SIG-M5 treated with dmso at 0.1 percent for 504 hours (cell line): ENCODE data around the gene ZNRF3.

ENCODE experiments used
- DNase-seq: peaks from one replicate; lab custom pipeline; 2025; ENCODE audit not compliant: unreplicated experiment; lab: John Stamatoyannopoulos, UW

Gene ZNRF3

DNA sequence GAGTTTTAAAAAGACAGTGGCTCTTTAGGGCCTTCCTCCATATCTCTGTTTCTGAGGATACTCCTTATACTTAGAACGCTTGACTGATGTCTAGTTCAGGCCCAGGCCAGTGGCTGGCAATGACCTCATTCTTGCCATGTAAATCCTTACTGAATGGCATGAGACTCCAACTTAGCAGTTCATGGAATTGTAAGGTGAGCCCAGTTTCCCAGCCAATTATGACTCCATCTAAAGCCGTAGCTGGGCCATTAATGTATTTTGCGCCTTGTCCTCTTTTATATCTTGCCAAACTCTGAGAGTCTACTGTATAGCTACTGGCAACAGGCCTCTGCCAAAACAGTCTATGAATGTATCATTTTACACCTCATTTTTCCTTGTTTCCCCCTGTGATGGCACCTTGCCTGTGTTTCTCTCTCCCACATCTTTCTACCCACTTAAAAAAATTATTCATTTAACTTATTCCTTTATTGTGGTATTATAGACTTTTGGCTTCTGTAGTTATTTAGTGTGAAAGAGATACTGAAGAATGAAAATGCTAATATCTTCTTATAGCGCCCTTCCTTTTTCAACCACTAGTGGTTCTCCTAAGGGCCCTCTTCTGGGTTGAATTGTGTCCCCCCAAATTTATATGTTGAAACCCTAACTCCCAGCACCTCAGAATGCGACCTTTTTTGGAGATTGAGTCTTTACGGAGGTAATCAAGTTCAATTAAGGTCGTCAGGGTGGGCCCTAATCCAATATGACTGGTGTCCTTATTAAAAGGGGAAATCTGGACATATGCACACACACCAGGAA is 67.4 kb downstream of the ZNRF3 start:
- DNase-seq: no peak

DNA sequence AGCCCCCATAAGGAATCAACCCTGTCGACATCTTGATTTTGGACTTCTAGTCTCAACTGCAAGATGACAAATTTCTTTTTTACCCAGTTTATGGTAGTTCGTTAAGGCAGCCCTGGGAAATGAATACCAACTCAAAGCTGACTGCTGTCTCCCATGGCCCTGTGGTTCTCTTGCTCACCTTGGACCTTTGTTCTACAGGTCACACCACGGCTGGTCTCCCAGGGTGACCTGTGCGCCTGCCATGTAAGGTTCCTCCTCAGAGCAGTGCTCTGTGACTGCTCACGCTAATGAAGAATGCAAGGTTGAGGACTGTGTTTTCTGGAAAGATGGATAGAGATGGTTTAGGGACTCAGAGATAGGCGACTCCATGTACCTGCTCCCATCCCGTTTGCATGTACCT is 68.2 kb downstream of the ZNRF3 start:
- no peak for DNase-seq

DNA sequence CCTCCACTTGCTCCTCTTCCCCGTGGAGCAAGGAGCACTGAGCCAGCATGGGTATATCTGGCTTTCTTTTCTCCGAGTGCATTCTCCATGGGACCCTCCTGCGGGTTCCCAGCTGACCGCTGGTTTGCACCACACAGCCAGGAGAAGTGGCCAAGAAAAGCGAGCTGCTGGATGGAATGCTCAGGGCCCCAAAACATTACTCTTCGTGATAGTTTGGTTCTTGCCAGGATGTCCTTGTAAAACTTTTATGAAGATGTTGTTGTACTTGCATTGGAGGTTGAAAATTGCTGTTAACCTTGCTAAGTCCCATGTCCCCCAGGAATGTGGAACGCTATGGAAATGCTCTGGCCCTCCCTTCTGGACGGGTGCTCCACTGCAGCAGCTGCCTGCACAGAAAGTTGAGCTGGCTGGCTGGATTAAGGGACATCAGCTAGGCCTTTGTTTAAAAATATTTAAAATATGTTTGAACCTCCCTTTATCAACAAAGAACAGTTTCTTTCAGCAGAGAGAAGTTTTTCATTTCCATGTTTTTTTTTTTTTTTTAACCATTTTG is 68.7 kb downstream of the ZNRF3 start:
- no peak for DNase-seq

DNA sequence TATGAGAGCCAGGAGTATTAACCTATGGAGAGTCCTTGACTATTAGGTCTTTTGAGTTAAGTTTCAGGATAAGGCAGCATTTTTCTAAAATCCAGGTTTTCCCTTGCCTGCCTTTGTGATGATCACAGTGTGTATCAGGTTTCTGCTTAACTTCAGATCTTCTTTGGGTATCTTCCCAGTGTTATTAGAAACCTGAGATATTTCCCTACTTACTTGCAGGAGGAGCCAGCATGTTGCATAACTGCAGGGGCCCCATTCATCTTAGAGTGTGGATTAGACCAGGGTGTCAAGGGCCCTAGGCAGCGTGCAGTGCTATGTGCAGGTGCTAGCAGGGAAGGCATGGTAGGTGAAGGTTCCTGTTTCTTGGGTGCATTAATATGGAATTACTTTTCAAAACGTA is 69.5 kb downstream of the ZNRF3 start:
- DNase-seq: no peak

DNA sequence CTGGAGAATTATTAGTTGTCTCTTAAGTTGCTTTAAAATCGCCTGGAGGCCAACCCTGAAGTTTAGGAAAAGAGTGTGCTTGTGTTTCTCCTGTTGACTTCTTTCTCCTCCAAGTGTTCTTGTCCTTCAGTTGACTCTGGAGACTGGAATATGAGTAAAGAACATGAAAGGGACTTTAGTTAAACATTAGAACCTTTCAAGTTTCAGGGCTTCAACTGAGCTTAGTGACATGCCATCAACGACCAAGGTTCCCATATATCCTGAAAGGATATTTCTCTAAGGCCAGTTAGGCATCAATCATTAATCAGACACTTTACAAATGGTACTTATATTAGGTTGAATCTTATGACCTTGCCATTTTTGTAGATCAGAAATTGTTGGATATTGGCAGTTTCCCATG is 70.0 kb downstream of the ZNRF3 start:
- DNase-seq: no peak

DNA sequence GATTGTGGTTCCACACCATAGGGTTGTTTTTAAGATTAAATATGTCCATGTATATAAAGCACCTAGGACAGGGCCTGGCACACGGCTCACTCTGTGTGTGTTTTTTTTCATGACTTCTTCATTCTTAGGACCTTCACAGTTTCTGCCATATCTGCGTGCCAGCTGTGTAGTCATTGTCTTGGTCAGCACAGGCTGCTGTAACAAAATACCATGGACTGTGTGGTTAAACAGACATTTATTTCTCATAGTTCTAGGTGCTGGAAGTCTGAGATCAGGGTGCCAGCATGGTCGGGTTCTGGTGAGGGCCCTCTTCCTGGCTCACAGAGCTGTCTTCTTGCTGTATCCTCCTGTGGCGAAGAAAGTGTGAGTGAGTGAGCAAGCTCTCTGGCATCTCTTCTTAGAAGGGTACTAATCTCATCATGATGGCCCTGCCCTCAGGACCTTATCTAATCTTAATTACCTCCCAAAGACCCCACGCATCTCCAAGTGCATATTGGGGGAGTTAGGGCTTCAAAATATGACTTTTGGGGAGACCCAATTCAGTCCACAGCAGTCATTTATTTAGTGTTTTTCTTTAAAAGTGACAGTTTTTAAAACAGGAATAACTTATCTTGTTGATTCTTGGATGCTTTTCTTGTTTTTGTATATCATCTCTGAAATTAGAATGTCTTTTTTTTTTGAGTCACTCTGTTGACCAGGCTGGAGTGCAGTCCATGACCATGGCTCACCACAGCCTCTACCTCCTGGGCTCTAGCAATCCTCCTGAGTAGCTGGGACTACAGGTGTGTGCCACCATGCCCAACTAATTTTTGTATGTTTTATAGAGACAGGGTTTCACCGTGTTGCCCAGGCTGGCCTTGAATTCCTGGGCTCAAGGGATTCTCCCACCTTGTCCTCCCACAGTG is 70.9 kb downstream of the ZNRF3 start:
- no peak for DNase-seq

DNA sequence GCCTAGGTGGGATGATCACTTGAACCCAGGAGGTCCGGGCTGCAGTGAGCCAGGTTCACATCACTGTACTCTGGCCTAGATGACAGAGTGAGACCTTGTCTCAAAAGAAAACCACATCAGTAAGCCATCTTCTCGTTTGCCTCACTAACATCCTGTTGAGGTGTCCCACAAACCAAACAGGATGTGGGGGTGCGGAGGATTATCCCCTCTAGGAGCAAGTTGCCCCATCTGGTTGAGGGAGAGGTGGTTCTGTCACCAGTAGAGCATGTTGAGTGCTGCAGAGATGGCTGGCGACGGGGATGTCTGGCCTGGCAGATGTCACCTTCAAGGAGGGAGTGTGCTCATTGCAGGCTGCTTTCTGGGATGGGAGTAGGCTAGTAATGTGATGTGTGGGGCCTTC is 72.4 kb downstream of the ZNRF3 start:
- DNase-seq: peak; percentile 63

DNA sequence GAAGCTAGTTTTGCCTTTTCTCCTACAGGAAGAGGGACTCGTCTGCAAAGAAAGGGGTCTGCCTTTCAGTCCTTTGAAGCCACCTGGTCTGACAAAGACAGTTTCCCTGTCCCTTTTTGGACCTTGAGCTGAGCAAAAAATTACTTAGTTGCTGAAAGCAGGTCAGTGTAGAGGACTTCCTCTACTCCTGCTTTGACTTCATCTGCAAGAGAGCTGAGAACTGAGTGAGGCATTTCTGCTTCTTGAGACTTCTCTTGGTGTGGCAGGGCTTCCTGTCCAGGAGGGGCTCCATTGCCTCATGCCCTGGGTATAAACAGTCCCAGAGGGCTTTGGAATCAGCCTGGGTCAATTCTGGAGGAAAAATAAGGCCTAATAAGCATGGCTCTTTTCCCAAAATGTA is 73.1 kb downstream of the ZNRF3 start:
- DNase-seq: no peak

DNA sequence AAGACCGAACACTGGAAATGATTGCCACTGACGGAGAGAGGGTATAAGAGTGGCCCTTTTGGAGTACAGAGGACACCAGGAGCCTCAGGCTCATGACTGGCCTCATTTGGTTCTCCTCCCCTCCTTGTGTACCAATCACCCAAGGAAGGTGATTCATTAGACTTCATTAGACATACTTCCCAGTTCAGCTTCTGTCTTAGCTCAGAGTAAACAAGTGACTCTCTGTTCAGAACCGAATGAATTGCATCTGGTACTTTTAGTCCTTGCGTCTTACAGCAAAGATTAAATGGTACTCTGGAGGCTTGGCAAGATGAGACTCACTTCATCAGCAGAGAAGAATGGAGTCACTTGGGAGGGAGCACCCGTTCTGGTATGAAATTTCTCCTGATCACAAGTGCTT is 75.2 kb downstream of the ZNRF3 start:
- DNase-seq: no peak

DNA sequence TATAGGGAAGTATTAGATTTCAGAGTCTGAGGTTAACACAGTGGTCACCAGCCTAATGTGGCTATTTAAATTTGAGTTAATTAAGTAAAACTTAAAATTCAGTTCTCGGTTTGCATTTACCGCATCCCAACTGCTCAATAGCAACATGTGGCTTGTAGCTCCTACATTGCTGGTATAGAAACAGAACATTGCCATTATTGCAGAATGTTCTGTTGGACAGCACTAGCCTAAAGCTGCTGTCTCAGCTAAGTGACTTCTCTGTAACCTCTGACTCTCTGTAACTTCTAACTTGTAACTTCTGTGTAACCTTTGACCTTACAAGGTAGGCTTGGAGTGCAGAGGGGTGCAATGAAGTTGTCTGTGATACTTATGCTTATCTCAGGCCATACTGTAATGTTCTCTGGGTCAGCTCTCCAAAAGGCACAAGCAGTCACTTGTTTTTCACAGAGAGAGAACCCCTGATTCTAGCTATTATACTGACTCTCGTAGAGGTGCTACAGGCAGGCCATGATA is 78.7 kb downstream of the ZNRF3 start:
- DNase-seq: no peak

DNA sequence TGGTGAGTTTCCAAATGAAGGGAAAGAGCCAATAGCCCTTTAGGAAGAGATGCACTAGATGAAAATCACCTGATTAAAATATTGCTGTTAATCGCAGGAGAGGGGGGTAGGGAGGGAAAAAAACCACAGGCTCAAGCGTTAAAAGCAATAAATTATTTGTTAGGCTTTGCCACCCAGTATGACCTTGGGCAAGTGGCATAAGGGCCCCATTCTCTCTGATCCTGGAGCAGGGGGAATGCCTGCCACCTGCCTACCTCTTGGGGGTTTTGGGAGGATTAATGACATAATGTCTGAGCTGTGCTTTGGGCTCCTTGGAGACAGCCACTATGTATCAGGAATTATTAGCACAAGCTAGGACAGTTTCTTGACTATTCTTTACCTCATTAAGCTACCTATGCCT is 80.0 kb downstream of the ZNRF3 start:
- no peak for DNase-seq

DNA sequence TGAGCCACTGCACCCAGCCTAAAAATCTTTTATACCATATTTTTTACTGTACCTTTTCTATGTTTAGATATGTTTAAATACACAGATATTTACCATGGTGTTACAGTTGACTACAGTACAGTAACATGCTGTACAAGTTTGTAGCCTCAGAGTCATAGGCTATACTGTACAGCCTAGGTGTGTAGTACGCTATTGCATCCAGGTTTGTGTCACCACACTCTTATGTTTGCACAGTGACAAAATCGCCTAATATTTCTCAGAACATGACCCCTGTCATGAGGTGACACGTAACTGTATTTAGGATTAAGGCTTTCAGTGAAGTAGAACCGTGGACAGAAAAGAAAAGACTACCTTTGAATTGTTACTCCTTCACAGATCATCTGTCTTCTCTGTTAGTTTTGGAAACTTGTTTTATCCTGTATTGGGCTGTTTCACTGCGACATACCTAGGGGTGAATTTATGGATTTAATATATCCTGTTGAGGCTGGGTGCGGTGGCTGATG is 83.8 kb downstream of the ZNRF3 start:
- no peak for DNase-seq

DNA sequence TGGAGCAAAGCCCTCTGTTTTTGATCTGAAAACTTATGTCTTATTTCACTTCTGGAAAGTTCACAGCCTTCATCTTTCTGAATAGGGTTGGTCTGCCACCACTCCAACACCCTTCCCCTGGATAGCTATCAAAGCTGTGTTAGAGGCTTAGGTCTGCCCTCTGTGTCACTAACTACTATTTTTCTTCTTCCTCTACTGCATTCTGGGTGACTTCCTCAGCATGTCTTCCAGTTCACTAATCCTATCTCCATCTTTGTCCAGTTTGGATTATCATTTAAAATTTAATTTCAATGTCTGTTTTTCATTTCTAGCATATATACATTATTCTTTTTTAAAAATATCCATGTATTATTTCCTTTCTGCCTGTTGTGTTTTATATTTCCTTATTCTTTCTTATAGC is 84.6 kb downstream of the ZNRF3 start:
- no peak for DNase-seq

DNA sequence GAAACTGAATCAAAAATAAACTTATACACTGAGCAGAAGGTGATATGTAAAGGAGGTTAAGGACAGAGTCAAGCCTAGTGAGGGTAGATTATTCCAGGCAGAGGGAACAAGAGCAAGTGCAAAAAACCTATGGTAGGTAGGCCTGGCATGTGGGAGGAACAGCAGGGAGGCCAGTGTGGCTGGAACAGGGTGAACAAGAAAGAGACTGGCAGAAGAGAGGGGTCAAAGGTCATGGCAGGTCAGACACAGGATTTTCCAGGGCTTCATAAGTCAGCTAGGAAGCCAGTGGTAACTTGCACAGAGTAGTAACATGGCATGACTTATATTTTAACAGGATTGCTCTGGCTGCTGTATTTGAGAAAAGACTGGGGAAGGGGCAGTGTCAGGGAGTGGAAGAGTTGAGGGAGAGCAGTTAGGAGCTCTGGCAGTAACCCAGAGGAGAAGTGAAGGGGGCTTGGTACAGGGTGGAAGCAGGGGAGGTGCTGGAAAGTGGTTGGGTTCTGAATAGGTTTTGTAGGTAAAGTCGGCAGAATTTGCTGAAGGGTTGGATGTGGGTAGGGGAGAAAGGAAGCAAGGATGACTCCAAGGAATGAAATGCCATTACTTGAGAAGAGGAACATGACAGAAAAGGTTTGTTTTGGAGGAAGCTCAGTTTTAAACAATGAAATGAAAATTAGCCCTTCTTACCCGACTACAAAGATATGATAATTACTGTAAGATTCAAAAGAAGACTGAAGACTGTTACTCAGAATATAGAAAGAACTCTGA is 86.2 kb downstream of the ZNRF3 start:
- DNase-seq: no peak

DNA sequence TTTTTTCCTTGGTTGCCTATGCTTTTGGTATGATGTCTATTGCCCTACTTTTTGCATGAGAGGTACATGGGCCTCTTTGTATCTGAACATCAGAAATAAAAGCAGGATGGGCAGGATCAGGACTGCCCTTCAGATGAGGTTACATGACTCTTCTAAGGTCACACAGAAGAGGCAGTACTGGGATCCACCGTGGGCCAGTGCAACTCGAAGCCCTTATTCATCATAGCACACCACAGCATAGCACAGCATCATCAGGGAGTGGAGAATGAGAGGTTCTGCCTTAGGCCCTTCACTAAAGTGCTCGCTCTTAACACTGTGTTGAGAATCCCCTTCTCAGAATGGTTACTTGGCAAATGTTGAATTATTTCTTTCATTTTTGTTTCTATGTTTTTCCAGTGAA is 90.0 kb downstream of the ZNRF3 start:
- DNase-seq: no peak

DNA sequence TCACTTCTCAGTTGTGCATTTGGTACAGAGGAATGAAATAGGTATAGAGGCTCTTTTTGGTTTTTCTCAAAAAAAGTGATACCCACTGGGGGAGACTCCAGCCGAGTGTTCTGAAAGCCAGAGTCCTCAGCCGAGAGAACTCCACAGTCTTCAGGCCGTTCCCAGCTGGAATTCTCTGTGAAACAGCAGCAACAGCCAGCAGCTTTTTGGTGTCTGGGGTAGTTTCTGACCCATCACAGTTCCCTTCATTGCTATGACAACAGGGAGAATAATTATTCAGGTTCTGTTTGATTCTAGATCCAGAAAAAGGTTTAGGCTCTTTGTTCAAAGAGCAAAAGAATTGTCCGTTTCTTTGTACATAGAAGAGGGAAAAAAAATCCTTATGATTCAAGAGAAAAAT is 93.7 kb downstream of the ZNRF3 start:
- no peak for DNase-seq

DNA sequence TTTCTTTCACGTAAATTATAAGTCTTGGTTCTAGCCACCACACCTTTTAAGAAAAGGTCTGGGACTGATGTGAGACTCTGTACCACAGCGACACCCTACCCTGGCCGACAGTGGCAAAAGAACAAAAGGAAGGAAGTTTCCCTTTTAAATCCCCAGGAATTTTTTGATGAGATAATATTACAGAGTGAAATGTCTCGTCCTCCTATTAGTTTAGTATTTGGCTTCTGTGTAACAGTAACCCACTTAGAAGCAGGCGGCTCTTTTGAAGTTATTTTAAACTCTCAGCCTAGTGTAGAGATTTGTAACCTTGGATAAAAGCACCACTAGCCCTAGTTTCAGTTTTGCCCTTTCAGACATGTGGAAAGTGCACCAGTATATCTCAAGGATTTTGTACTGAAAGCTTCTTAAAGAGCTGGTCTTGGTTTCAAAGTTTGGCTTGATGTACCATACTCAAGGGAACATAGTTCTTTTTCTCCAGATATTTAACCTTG is 94.2 kb downstream of the ZNRF3 start:
- no peak for DNase-seq

DNA sequence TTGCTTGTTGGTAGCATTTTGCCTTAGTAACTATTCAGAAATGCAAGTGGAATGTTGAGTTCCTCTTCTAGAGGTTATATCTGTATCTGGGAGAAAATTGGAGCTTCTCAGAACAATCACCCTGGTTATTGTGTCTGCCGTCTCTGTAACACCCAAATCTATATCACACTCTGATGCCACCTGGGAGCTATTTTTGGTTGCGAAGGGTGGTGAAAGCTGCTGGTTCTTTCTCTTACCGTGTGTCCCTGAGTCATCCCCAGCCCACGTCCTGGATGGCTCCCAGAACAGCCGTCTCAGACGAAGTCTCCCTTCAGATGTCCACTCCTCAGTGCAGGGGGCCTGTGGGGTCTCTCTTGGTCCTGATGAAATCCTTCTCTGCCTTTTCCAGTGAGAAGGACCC is 94.8 kb downstream of the ZNRF3 start:
- DNase-seq: no peak

DNA sequence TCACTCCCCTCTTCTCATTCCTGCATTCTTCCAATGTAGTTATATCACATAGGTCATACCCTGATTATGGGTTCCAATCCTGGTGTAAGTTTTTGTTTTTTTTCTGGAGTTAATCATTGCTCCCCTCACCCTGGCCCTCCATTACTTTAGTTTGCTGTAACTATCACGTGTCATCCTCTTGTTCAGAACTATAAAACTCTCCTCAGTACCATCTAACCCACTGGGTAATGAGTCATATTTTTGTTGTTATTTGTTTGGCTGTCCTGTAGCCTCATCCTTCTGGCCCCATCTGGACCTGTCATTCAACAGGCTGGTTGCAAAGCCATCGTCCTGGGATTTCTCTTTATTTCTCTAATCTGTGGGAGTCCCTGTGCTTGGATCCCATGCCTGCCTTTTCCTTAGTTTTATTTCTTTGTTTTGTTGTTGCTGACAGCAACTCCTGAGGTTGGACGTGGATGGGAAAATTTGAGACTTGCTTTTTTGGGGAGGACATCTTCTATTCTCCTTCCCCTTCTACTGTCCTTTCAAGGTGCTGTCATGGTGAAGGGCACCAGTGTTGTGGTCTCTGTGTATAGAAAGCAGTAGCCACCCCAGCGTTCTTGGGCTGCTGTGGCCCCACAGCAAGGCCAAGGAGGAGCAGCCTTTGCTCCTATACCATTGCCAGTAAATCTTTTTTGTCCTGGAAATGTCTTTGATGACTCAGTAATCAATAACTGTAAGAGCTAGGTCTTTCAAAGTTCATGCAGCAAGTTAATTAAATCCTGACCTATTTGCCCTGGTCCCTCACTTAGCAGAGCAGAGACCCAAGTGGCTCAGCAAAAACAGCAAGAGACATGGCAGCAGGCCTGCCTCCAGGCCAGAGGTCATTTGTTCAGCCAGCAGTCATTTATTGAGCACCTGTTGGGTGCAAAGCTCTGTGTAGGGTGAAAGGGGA is 95.8 kb downstream of the ZNRF3 start:
- DNase-seq: no peak

DNA sequence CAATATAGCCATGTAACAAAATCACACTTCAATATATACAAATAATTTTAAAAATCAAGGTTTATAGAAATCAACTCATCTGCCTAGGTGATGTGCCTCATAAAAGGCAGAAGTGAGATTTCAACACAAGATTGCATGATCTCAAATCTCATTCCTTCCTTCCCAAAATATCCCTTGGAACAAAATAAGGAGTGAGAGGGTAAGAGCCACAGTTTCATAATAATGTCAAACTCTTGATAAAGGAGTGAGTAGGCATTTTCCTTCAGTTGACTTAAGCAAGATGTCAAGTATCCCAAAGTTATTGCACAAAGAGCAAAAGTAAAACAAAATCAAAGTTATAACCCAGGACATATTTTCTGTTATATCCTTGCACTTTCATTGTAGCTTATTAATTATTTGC is 97.0 kb downstream of the ZNRF3 start:
- no peak for DNase-seq
